K562 (cell line): ENCODE data around the gene RNPEP. TPM values are rescaled to one million over a fixed set of nuclear protein-coding genes. Genes with fewer than 3 reads are reported as not detected.

Experiments used
- E2F3 ChIP-seq: fragments of 250-450 bp; sonication (Bioruptor Pico); IDR thresholded peaks from 2 replicates; pipeline ENCODE4 v1.4.0; 2020; ENCODE audit warnings: mild to moderate bottlenecking
- EHMT2 ChIP-seq: fragments of 450-650 bp; IDR thresholded peaks from 2 replicates; pipeline ENCODE4 v1.6.1; 2018; ENCODE audit warnings: antibody characterized with exemption
- HDAC2 ChIP-seq: fragments of 450-650 bp; IDR thresholded peaks from 2 replicates; pipeline ENCODE4 v1.6.1; 2016; ENCODE audit warnings: mild to moderate bottlenecking
- HNRNPL ChIP-seq: fragments of 200-400 bp; formaldehyde crosslinking; IDR thresholded peaks from 2 replicates; pipeline ENCODE4 v1.6.1; 2017; ENCODE audit warnings: low read depth, mild to moderate bottlenecking, low read length
- IRF1 ChIP-seq: sonication (generic); formaldehyde crosslinking; IDR thresholded peaks from 2 replicates; pipeline ENCODE4 v1.8.0; 2022; ENCODE audit warnings: missing genetic modification reagents, mild to moderate bottlenecking, borderline replicate concordance
- JUNB ChIP-seq: fragments of 450-650 bp; formaldehyde crosslinking; conservative IDR thresholded peaks from 2 replicates; pipeline ENCODE4 v1.4.0; 2020; ENCODE audit warnings: mild to moderate bottlenecking
- KAT2B ChIP-seq: IDR thresholded peaks from one replicate; pipeline ENCODE4 v1.6.1; 2012; ENCODE audit warnings: low read depth, mild to moderate bottlenecking, control low read depth, inconsistent platforms, low read length, moderate library complexity
- KDM1A ChIP-seq, 2 experiments: fragments of 450-650 bp; IDR thresholded peaks; 2 replicates each; pipeline ENCODE4 v1.6.1; 2016; ENCODE audit warnings: mild to moderate bottlenecking in 2 of 2
- KDM4B ChIP-seq, 2 experiments: fragments of 450-650 bp in 1 of 2; sonication (generic) in 1 of 2; IDR thresholded peaks; 2 replicates each; pipeline ENCODE4 v1.6.1; 2016 to 2017; ENCODE audit warnings: borderline replicate concordance in 2 of 2, antibody characterized with exemption in 1 of 2, low read depth in 1 of 2, mild to moderate bottlenecking in 1 of 2
- KLF16 ChIP-seq: IDR thresholded peaks from 2 replicates; pipeline ENCODE4 v1.6.1; 2016; ENCODE audit warnings: antibody characterized with exemption
- LEF1 ChIP-seq: fragments of 450-650 bp; IDR thresholded peaks from 2 replicates; pipeline ENCODE4 v1.6.1; 2016; ENCODE audit warnings: mild to moderate bottlenecking
- MAFF ChIP-seq: IDR thresholded peaks from 2 replicates; pipeline ENCODE4 v1.6.1; 2012; ENCODE audit warnings: low read length, improper control_type of control experiment
- MEIS2 ChIP-seq: fragments of 450-650 bp; IDR thresholded peaks from 2 replicates; pipeline ENCODE4 v1.6.1; 2014; ENCODE audit warnings: mild to moderate bottlenecking; ENCODE audit not compliant: partially characterized antibody
- NCOA6 ChIP-seq: fragments of 450-650 bp; IDR thresholded peaks from 2 replicates; pipeline ENCODE4 v1.6.1; 2017; ENCODE audit warnings: mild to moderate bottlenecking
- POLR2AphosphoS2 ChIP-seq: IDR thresholded peaks from 2 replicates; pipeline ENCODE4 v1.6.1; 2012; ENCODE audit warnings: low read length, improper control_type of control experiment
- RNF219 ChIP-seq: fragments of 250-450 bp; sonication (Bioruptor Pico); IDR thresholded peaks from 2 replicates; pipeline ENCODE4 v1.5.0; 2022; ENCODE audit warnings: mild to moderate bottlenecking
- SAFB ChIP-seq: fragments of 200-400 bp; formaldehyde crosslinking; IDR thresholded peaks from 2 replicates; pipeline ENCODE4 v1.6.1; 2017; ENCODE audit warnings: low read depth, low read length, borderline replicate concordance
- SNIP1 ChIP-seq: fragments of 450-650 bp; IDR thresholded peaks from 2 replicates; pipeline ENCODE4 v1.7.1; 2017; ENCODE audit warnings: low read depth, mild to moderate bottlenecking
- ZNF239 ChIP-seq: fragments of 250-450 bp; sonication (Bioruptor Pico); IDR thresholded peaks from 2 replicates; pipeline ENCODE4 v1.4.0; 2020; ENCODE audit warnings: mild to moderate bottlenecking
- ZNF41 ChIP-seq: fragments of 250-450 bp; sonication (Bioruptor Pico); conservative IDR thresholded peaks from 2 replicates; pipeline ENCODE4 v1.4.0; 2020; ENCODE audit warnings: mild to moderate bottlenecking
- ZNF431 ChIP-seq: sonication (generic); formaldehyde crosslinking; IDR thresholded peaks from 2 replicates; pipeline ENCODE4 v1.8.0; 2022; ENCODE audit warnings: mild to moderate bottlenecking, missing genetic modification reagents
- polyA plus RNA-seq, 8 experiments: library from polyadenylated mRNA; depleted of rRNA in 4 of 8; stranded (reverse) in 5 of 8; unstranded in 3 of 8; fragments of >200 nt; fragmentation: Nextera tagmentation in 2 of 8; fragmentation: Illumina TruSeq in 1 of 8; extraction: Ambion mirVana in 2 of 8; extraction: Trizol in 1 of 8; gene quantifications; 2 replicates each; pipeline versions ENCODE4 v1.2.1 to v1.2.3, GENCODE V29; 2011 to 2014; ENCODE audit warnings: inconsistent platforms in 1 of 8, missing spikeins in 1 of 8
- total RNA-seq, 7 experiments: library from RNA; depleted of rRNA in 6 of 7; stranded (reverse); fragments of >200 nt in 6 of 7; fragmentation: Illumina TruSeq in 2 of 7; extraction: Trizol in 2 of 7; gene quantifications; 2 replicates each; pipeline versions ENCODE4 v1.2.1 to v1.2.3, GENCODE V29; 2011 to 2021; ENCODE audit warnings: low replicate concordance in 1 of 7
- TF ChIP-seq, protein P1 (sequence below): fragments of 450-650 bp; IDR thresholded peaks from 2 replicates; pipeline ENCODE4 v1.6.1; 2017; ENCODE audit warnings: antibody characterized with exemption, mild to moderate bottlenecking
- TF ChIP-seq, protein P2 (sequence below): fragments of 450-650 bp; conservative IDR thresholded peaks from 2 replicates; pipeline ENCODE4 v1.6.1; 2016; ENCODE audit warnings: missing genetic modification characterization, low read depth, mild to moderate bottlenecking, missing compliant biosample characterization, moderate library complexity

Gene RNPEP
- total and polyA plus RNA-seq, 9 of the 15 experiments (the other 6 are each of a cell fraction or from before 2014, with no cell fraction given) = 27.5 to 131 (median 63.4) TPM

DNA sequence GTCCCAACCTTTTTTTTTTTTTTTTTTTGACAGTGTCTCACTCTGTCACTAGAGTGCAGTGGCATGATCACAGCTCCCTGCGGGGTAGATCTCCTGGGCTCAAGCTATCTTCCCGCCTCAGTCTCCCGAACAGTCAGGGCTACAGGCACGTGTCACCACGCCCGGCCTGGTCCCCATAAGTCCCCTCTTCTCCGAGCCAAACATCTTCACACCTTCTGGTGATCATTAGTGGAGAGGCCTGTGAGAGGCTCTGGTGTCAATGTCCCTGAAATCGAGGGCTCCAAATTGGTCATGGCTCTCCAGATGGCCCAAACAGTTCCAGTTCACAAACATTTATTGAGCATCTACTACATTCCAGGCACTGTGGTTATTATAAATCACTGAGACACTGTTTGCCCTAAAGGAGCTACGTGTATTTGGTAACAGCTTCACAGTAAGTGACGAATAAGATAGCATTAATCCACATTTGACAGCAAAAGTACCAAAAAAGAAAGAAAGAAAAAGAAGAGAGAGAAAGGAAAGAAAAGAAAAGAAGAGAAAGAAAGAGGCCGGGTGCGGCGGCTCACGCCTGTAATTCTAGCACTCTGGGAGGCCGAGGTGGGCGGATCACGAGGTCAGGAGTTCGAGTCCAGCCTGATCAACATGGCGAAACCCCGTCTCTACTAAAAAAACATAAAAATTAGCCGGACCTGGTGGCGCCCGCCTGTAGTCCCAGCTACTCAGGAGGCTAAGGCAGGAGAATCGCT lies 28.0 kb upstream of the RNPEP start (continued):
- TF ChIP-seq KDM1A (IDR thresholded peaks at IDR 0.05) = peak; percentile 69 to 78; a peak in 3 of 4 replicates
- no peak for TF ChIP-seq MAFF
- no peak for TF ChIP-seq POLR2AphosphoS2
- no peak for TF ChIP-seq HNRNPL
- TF ChIP-seq, protein P1, sequence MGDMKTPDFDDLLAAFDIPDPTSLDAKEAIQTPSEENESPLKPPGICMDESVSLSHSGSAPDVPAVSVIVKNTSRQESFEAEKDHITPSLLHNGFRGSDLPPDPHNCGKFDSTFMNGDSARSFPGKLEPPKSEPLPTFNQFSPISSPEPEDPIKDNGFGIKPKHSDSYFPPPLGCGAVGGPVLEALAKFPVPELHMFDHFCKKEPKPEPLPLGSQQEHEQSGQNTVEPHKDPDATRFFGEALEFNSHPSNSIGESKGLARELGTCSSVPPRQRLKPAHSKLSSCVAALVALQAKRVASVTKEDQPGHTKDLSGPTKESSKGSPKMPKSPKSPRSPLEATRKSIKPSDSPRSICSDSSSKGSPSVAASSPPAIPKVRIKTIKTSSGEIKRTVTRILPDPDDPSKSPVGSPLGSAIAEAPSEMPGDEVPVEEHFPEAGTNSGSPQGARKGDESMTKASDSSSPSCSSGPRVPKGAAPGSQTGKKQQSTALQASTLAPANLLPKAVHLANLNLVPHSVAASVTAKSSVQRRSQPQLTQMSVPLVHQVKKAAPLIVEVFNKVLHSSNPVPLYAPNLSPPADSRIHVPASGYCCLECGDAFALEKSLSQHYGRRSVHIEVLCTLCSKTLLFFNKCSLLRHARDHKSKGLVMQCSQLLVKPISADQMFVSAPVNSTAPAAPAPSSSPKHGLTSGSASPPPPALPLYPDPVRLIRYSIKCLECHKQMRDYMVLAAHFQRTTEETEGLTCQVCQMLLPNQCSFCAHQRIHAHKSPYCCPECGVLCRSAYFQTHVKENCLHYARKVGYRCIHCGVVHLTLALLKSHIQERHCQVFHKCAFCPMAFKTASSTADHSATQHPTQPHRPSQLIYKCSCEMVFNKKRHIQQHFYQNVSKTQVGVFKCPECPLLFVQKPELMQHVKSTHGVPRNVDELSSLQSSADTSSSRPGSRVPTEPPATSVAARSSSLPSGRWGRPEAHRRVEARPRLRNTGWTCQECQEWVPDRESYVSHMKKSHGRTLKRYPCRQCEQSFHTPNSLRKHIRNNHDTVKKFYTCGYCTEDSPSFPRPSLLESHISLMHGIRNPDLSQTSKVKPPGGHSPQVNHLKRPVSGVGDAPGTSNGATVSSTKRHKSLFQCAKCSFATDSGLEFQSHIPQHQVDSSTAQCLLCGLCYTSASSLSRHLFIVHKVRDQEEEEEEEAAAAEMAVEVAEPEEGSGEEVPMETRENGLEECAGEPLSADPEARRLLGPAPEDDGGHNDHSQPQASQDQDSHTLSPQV = peak; percentile 64
- TF ChIP-seq KLF16 = no peak
- TF ChIP-seq ZNF431 (CRISPR knock-in tag) = no peak
- no peak for TF ChIP-seq IRF1 (CRISPR knock-in tag)
- TF ChIP-seq, protein P2, sequence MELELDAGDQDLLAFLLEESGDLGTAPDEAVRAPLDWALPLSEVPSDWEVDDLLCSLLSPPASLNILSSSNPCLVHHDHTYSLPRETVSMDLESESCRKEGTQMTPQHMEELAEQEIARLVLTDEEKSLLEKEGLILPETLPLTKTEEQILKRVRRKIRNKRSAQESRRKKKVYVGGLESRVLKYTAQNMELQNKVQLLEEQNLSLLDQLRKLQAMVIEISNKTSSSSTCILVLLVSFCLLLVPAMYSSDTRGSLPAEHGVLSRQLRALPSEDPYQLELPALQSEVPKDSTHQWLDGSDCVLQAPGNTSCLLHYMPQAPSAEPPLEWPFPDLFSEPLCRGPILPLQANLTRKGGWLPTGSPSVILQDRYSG (tag) = no peak
- no peak for TF ChIP-seq E2F3
- TF ChIP-seq SAFB = no peak
- no peak for TF ChIP-seq SNIP1
- TF ChIP-seq NCOA6 = 0 out of 2 replicates have a peak, but pooled peaks have one; percentile 19
- no peak for TF ChIP-seq MEIS2
- TF ChIP-seq JUNB (CRISPR knock-in tag) = no peak
- TF ChIP-seq EHMT2 = peak; percentile 45; the same call in 1 of the 2 replicates
- no peak for TF ChIP-seq LEF1
- TF ChIP-seq HDAC2 = no peak
- no peak for TF ChIP-seq ZNF239 (CRISPR knock-in tag)
- no peak for TF ChIP-seq RNF219 (CRISPR knock-in tag)
- TF ChIP-seq KDM4B (IDR thresholded peaks at IDR 0.05; ENCODE audit: borderline replicate concordance in 2 of 2, low read depth in 1 of 2) = no peak
- no peak for TF ChIP-seq ZNF41 (CRISPR knock-in tag)
- no peak for TF ChIP-seq KAT2B
